Activated T-helper 9 cell treated with anti-CD3 and anti-CD28 coated beads, Interleukin-2, amount 50 U/mL, for 16 hours (primary cell): ENCODE data around the gene FOXP3.

Source experiments
- DNase-seq: peaks from one replicate; pipeline ENCODE4 v3.0.0-alpha.2; 2020; ENCODE audit warnings: low read depth

Gene FOXP3

GRCh38 chrX:49273181-49273727 is 8.7 kb upstream of the FOXP3 start:
- no peak for DNase-seq

GRCh38 chrX:49272421-49272820 is 7.9 kb upstream of the FOXP3 start:
- no peak for DNase-seq

DNA sequence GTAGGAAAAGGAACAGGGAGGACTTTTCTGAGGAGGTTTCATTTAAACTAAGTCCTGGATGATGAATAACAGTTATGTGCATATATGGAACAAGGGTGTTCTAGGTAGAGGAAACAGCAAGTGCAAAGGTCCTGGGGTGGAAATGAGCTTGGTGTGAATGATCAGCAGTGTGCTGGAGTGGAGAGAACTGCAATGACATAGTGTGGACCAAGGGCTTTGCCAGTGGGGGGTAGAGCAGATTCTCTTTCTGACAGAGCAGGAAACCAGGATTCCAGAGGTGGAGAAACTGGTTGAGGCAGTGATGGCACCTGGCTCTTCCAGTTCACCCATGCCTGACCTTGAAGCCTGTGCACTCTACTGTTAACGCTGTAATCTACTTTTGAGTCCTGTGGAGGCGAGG is 6.8 kb upstream of the FOXP3 start:
- DNase-seq, result no peak

- no peak for DNase-seq
These were observed 5.9 kb upstream of the FOXP3 start for GRCh38 chrX:49270249-49270921.

- DNase-seq, result peak; percentile 33
These were observed 5.3 kb upstream of the FOXP3 start, which contains the start of gene PPP1R3F for GRCh38 chrX:49269767-49270248. Gene PPP1R3F (plus strand): TSS chrX:49269793. CDS start chrX:49269870, 77 bp downstream.

DNA sequence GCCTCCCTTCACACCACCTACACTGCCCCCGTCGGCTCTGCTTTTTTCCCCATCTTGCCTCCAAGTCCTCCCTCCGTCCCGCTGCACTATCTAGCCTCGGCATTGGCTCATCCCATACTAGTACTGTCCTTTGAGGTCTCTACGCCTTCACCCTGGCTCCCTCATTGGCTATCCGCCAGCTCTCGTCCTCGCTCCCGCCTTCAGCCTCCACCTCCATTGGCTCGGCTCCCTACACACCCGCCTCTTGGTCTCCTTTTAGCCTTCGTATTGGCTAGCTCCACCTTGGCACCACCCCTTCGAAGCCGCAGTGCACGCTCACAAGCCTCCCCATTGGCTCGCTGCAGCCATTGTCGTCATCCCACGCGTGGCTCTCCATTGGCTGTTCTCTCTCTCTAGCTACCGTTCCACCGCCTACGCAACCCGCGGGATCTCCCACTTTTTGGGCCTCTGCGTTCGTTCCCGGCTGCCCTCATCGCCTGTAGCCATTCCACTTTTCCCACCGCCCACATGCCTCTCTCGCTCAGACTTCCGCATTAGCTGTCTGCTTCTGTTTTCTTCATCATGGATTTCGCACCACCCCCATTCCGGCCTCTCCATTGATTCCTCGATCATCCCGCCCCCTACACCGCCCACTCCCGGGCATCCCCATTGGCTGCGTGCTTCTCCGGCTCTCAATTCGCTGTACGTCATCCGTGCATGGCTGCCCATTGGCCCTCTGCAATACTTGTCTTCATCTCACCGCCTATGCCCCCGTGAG is 4.7 kb upstream of the FOXP3 start:
- peak; percentile 89 for DNase-seq

DNA sequence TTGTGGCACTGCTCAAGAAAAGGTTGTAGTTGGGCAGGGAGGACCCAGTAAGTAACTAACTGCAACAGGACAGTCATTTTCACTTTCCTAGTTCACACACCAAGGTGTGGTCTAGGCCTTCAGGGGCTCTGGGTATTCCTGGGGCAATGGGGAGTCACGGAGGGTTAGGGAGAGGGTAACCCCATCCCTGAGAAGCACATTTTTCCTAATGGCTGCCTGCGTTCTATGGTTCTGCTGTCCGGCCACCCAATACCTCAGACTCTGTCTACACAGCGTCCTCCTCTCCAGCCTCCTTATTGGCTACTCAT is 4.1 kb upstream of the FOXP3 start:
- DNase-seq, result no peak

GRCh38 chrX:49266523-49267445 is 2.3 kb upstream of the FOXP3 start:
- DNase-seq, result no peak

GRCh38 chrX:49263631-49264030 is 879 bp downstream of the FOXP3 start:
- no peak for DNase-seq

DNA sequence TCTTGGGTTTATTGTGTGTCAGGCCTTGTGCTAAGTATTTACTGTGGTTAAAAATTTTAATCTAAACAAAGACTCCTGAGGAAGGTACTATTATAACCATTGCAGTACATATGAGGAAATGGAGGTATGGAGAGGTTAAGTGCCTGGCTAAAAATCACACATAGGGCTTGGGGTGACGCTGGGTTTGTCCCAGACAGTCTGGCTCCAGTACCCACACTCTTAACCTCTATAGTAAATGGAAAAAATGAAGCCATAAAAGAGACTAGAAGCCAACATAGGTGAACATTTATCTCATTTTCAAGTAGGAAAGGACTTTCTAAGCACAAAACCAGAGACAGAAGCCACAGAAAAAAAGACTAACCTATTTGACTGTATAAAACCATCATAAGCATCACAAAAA is 1.9 kb downstream of the FOXP3 start:
- DNase-seq, result no peak

GRCh38 chrX:49260221-49260985 is 4.1 kb downstream of the FOXP3 start:
- no peak for DNase-seq

DNA sequence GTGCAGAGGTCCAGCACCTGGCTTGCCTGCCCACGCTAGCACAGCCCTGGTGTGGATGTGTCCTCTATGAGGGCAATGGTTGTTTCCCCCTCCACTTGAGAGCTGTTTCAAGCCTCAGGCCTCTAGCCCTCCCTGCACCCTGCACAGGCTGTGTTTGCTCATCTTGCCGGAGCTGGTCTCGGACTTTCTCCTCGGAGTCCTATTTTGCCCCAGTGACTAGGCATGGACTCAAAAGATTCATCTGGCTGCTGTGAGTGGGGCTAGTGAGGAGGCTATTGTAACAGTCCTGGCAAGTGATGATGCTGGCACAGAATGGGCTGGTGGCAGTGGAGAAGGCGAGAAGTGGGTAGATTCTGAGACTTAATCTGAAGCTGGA is 5.8 kb downstream of the FOXP3 start:
- no peak for DNase-seq

- DNase-seq, result no peak
These were observed 6.4 kb downstream of the FOXP3 start for GRCh38 chrX:49257846-49258748.

- DNase-seq, result no peak
These were observed 7.3 kb downstream of the FOXP3 start for GRCh38 chrX:49257074-49257790.

- DNase-seq, result no peak
These were observed 8.1 kb downstream of the FOXP3 start for GRCh38 chrX:49256268-49256995.

DNA sequence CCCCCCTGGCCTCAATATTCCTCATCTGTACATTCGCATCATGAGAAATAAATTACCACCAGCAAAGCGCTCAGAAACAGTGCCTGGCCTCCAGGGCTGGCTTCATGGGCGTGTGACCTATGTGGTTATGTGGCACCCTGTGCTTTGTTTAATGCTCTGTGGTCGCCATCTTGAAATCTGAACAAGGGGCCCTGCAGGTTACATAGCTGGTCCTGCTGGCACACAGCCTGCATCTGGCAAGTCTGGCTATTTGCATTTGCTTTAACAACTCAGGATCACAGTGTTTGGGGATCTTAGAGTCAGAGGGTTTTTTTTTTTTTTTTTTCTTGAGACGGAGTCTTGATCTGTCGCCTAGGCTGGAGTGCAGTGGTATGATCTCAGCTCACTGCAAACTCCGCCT is 9.9 kb downstream of the FOXP3 start:
- no peak for DNase-seq

DNA sequence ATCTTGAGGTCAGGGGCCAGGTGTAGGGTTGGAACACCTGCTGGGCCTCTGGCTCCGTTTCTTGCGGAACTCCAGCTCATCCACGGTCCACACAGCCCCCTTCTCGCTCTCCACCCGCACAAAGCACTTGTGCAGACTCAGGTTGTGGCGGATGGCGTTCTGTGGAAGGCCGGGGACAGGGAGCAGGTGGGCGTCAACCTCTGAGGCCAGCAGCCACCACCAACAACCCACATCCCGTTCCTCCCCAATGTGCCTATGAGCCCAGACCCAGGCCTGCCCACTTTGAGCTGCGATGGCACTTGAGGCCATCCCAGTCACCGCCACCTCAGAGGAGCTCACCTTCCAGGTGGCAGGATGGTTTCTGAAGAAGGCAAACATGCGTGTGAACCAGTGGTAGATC is 13.2 kb downstream of the FOXP3 start:
- no peak for DNase-seq

- no peak for DNase-seq
These were observed 13.9 kb downstream of the FOXP3 start for GRCh38 chrX:49250578-49250977.

- DNase-seq, result no peak
These were observed 14.4 kb downstream of the FOXP3 start for GRCh38 chrX:49250066-49250465.
